ENCODE data around the gene SEMA3F. TPM values are rescaled to one million over a fixed set of nuclear protein-coding genes. Genes with fewer than 3 reads are reported as not detected.

SEMA3F gene
- total RNA-seq, 4 donors from 2014 or later = 5.2 to 40.1 (median 7.5) TPM

GRCh38 chr3:50204804-50205412, 49.8 kb downstream of the SEMA3F start, which contains the start of gene SLC38A3:
Gene SLC38A3, plus strand, starts transcription at chr3:50205271. Its CDS starts 8,929 bp downstream, at chr3:50214200.
- Histone ChIP-seq H3K4me3 (peak within 1 kb of the TSS; percentile 74 to 91 (median 76)), H3K27me3 (no peaks in the 10 kb centered on the region), H3K9me3 (no peaks in the 10 kb centered on the region), H3K27ac (peak within 1 kb of the TSS; percentile 87 to 97 (median 95)), H3K4me1 (peaks cover 22 to 38% of the 10 kb centered on the region in 2 donors), H3K36me3 (no peaks in the 10 kb centered on the region)
- intact Hi-C loops (cut with DNase I; ENCODE audit: low total_unique reads) = no loop called here
- in situ Hi-C loops (cut with MboI; ENCODE audit: low sequenced_read_pairs in 4 of 4) = no loop called here
- DNase-seq = peak in 1 of 2 donors; percentile 43
- TF ChIP-seq CTCF (IDR thresholded peaks at IDR 0.05 in 4 of 5, conservative IDR thresholded peaks at IDR 0.05 in 1 of 5) = no peak
- peak; percentile 60 to 67 for TF ChIP-seq POLR2A (IDR thresholded peaks at IDR 0.05)
- peak; percentile 72 to 74 for ATAC-seq

GRCh38 chr3:50205413-50206276, 50.5 kb downstream of the SEMA3F start:
- Histone ChIP-seq H3K9me3 (no peaks in the 10 kb centered on the region), H3K4me3 (peak overlapping the region; percentile 74 to 91 (median 76)), H3K36me3 (no peaks in the 10 kb centered on the region), H3K27ac (peak overlapping the region; percentile 87 to 97 (median 95)), H3K27me3 (no peaks in the 10 kb centered on the region), H3K4me1 (peaks cover 24 to 45% of the 10 kb centered on the region in 2 donors)
- in situ Hi-C loops (cut with MboI; ENCODE audit: low sequenced_read_pairs in 4 of 4) = no loop called here
- TF ChIP-seq CTCF (IDR thresholded peaks at IDR 0.05 in 4 of 5, conservative IDR thresholded peaks at IDR 0.05 in 1 of 5) (no peak), POLR2A (IDR thresholded peaks at IDR 0.05) (peak; percentile 32 to 48)
- DNase-seq (peak; percentile 69 to 80), ATAC-seq (peak; percentile 67 to 69)
- intact Hi-C loops (cut with DNase I; ENCODE audit: low total_unique reads) = no loop called here

- H3K4me1 ChIP-seq = peaks cover 41 to 61% of the 10 kb centered on the region in 2 donors
- no peak overlapping the region for H3K4me3 ChIP-seq
- no peak for ATAC-seq
- intact Hi-C loops (cut with DNase I; ENCODE audit: low total_unique reads) = no loop called here
- H3K27me3 ChIP-seq = no peaks in the 10 kb centered on the region
- TF ChIP-seq CTCF (IDR thresholded peaks at IDR 0.05 in 4 of 5, conservative IDR thresholded peaks at IDR 0.05 in 1 of 5) = no peak
- no peak for TF ChIP-seq POLR2A (IDR thresholded peaks at IDR 0.05)
- H3K9me3 ChIP-seq = no peaks in the 10 kb centered on the region
- peak overlapping the region; percentile 17 to 97 (median 76) for H3K27ac ChIP-seq
- no peaks in the 10 kb centered on the region for H3K36me3 ChIP-seq
- DNase-seq = no peak
- in situ Hi-C loops (cut with MboI; ENCODE audit: low sequenced_read_pairs in 4 of 4) = no loop called here
Observed at GRCh38 chr3:50207359-50208042, 52.4 kb downstream of the SEMA3F start.

GRCh38 chr3:50208677-50209344, 53.7 kb downstream of the SEMA3F start:
- H3K4me3 ChIP-seq = no peak overlapping the region
- in situ Hi-C loops (cut with MboI; ENCODE audit: low sequenced_read_pairs in 4 of 4) = no loop called here
- TF ChIP-seq CTCF (IDR thresholded peaks at IDR 0.05 in 4 of 5, conservative IDR thresholded peaks at IDR 0.05 in 1 of 5) (no peak), POLR2A (IDR thresholded peaks at IDR 0.05) (no peak)
- peaks cover 52 to 74% of the 10 kb centered on the region in 2 donors for H3K4me1 ChIP-seq
- peak overlapping the region in 3 of 4 donors; percentile 55 to 97 (median 96) for H3K27ac ChIP-seq
- no peaks in the 10 kb centered on the region for H3K27me3 ChIP-seq
- ATAC-seq (no peak), DNase-seq (no peak)
- H3K9me3 ChIP-seq = no peaks in the 10 kb centered on the region
- intact Hi-C loops (cut with DNase I; ENCODE audit: low total_unique reads) = no loop called here
- H3K36me3 ChIP-seq = no peaks in the 10 kb centered on the region

All from gastrocnemius medialis (tissue), 4 donors.